ENCODE measurements around the gene POU2F3. TPM values are rescaled to one million over a fixed set of nuclear protein-coding genes. Genes with fewer than 3 reads are reported as not detected.

Gene POU2F3
- total and polyA plus RNA-seq, 2 of the 8 experiments (the other 6 are each of a cell fraction or from before 2014, with no cell fraction given) = 1.0 to 2.1 TPM

- no peak for TF ChIP-seq TAF7 (optimal IDR thresholded peaks at IDR 0.05; ENCODE audit: borderline replicate concordance, low read depth, low read length)
- TF ChIP-seq SIN3A (conservative IDR thresholded peaks at IDR 0.05 in 1 of 2, IDR thresholded peaks at IDR 0.05 in 1 of 2; ENCODE audit: low read depth in 1 of 2, low read length in 2 of 2) = no peak
- no peak for TF ChIP-seq CBX5 (IDR thresholded peaks at IDR 0.05; ENCODE audit: low read depth, low read length)
- TF ChIP-seq CHD2 (IDR thresholded peaks at IDR 0.05; ENCODE audit: low read length) = no peak
- TF ChIP-seq TCF12 (IDR thresholded peaks at IDR 0.05; ENCODE audit: low read depth, low read length) = no peak
- no peak for TF ChIP-seq YY1 (IDR thresholded peaks at IDR 0.05; ENCODE audit: low read depth, low read length)
- no peak for TF ChIP-seq ASH2L (IDR thresholded peaks at IDR 0.05; ENCODE audit: low read length)
Measured at GRCh38 chr11:120305286-120305685, 65.3 kb downstream of the POU2F3 start (continued).
